ENCODE data around the gene FFAR3.
A peak's percentile ranks its signal among the peaks of the same experiment; 100 is the strongest.
"Not testable (repeated sequence)": the region's sequence is repeated elsewhere in the genome, so short reads cannot be mapped to it uniquely, and the experiment has no call there.

The FFAR3 gene

DNA sequence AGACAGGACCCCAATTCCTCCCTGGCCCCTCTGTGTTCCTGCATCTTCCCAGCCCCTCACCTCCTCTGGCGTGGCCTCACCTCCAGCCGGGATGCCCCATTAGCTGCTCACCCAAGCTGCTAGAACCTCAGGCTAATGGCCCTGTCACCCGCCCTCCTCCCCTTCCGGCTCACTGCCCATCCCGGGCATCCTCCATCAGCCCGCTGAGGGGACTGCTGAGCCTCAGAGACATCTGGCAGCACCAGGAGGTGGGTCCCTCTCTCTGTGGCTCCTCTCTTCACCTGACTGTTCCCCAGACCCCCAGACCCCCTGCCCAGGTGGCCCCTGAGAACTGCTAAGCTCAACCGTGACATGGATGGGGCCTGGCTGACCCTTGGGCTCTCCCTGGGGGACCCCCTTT is 7.7 kb upstream of the FFAR3 start:
- no peak for DNase-seq (ENCODE audit: low spot score)

DNA sequence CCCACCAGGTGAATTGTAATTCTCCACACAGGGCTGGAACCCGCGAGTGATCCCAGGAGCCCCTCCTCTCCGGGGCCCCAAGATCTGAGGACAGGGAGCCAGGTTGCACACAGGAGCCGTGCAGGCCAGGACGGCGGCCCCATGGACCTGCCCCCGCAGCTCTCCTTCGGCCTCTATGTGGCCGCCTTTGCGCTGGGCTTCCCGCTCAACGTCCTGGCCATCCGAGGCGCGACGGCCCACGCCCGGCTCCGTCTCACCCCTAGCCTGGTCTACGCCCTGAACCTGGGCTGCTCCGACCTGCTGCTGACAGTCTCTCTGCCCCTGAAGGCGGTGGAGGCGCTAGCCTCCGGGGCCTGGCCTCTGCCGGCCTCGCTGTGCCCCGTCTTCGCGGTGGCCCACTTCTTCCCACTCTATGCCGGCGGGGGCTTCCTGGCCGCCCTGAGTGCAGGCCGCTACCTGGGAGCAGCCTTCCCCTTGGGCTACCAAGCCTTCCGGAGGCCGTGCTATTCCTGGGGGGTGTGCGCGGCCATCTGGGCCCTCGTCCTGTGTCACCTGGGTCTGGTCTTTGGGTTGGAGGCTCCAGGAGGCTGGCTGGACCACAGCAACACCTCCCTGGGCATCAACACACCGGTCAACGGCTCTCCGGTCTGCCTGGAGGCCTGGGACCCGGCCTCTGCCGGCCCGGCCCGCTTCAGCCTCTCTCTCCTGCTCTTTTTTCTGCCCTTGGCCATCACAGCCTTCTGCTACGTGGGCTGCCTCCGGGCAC is 6.7 kb upstream of the FFAR3 start:
- no peak for DNase-seq (ENCODE audit: low spot score)

DNA sequence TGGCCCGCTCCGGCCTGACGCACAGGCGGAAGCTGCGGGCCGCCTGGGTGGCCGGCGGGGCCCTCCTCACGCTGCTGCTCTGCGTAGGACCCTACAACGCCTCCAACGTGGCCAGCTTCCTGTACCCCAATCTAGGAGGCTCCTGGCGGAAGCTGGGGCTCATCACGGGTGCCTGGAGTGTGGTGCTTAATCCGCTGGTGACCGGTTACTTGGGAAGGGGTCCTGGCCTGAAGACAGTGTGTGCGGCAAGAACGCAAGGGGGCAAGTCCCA is 6.1 kb upstream of the FFAR3 start:
- DNase-seq (ENCODE audit: low spot score): no peak

DNA sequence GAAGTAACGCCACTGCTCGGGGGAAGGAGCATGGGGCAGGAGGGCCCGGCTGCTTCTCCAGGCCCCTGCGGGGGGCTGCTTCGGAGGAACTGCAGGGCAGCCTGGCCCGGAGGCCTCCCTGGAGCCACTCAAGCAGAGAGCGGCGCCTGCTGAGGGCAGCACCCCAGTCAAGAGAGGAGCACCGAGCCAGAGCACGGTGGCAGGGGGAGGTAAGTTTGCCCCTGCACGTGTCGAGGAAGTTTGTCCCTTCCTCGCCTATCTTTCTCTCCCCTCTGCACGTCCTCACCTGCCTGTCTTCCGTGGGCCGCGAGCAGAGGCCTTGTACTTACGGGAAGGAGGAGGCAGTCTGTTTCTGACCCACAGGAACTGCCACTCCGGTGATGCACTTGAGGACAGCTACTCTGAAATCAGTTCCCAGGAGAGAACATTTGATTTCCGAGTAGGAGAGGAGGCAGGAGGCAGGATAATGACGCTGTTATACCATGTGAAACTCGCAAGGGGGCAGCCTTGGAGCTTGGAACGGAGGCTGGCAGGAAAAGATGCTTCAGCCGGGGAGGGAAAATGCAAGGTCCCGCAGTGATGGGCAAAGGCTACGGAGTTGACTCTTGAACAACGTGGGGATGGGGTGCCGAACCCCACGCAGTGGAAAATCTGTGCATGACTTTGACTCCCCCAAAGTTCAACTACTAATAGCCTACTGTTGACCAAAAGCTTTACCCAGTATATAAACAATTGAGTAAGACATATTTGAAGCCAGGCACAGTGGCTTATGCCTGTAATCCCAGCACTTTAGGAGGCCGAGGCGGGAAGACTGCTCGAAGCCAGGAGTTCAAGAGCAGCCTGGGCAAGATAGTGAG is 5.6 kb upstream of the FFAR3 start:
- DNase-seq (ENCODE audit: low spot score): peak; percentile 61

DNA sequence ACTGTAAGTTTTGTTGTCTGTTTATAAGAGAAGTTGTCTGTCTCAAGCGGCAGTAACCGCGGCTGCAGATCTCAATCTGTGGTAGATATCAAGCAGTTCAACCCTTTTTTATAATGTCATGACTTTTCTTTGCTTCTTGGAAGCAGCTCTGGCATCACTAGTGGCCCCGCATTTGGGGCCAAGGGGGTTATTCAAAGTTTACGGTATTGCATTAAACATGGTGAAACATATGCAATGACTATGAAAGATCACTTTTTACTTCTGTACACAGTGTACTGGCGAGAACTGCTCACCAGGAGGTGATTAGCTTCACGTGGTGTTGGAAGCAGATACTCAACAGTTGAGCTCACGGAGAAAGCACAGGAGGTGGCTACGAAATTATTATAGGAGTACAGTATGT is 4.6 kb upstream of the FFAR3 start:
- no peak for DNase-seq (ENCODE audit: low spot score)

DNA sequence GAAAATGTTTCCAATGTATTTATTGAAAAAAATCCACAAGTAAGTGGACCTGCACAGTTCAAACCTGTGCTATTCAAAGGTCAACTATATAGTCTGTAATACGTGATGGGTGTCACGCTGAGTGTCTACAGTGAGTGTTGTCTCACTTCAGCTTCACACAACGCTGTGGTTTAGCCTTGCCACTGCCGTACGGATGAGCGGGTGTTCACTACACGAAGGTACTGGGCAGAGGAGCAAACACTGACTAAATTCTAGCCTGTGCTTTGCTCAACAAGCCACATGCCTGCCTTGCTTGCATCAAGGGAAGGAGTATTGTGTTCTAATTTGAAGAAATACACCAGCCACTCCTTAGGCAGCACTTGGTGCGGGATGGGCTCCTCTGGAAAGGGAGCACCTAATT is 3.4 kb upstream of the FFAR3 start:
- no peak for DNase-seq (ENCODE audit: low spot score)

DNA sequence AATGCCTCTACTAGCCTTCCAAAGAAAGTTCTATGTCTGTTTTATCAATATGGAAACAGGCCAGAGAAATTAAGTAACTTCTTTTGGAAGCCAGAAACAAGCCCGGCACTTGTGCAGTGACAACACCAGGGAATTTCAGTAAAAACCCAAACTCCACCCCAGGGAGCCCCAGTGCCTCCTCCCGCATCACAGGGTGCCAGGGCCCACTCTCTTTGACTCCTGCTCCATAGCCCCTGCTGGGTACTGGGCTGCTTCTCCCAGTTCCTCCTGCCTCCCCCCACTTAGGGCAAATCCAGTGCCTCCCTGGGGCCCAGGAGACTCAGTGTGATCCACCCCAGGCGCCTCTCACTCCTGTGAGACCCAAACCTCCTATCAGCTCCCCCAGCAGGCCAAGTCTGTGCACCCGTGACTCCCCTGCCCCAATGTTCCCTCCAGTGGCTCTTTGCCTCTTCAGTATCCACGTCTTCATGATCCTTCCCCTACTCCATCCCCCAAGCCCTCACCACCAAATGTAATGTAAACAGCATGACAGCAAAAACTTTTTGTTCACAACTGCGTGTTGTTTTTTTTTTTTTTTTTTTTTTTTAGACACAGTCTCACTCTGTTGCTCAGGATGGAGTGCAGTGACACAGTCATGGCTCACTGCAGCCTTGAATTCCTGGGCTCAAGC is 2.3 kb upstream of the FFAR3 start:
- no peak for DNase-seq (ENCODE audit: low spot score)

DNA sequence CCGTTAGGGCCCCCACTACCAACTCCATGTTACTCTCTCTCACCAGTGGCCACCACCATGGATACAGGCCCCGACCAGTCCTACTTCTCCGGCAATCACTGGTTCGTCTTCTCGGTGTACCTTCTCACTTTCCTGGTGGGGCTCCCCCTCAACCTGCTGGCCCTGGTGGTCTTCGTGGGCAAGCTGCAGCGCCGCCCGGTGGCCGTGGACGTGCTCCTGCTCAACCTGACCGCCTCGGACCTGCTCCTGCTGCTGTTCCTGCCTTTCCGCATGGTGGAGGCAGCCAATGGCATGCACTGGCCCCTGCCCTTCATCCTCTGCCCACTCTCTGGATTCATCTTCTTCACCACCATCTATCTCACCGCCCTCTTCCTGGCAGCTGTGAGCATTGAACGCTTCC is 574 bp downstream of the FFAR3 start:
- not testable (repeated sequence) for DNase-seq (ENCODE audit: low spot score)

DNA sequence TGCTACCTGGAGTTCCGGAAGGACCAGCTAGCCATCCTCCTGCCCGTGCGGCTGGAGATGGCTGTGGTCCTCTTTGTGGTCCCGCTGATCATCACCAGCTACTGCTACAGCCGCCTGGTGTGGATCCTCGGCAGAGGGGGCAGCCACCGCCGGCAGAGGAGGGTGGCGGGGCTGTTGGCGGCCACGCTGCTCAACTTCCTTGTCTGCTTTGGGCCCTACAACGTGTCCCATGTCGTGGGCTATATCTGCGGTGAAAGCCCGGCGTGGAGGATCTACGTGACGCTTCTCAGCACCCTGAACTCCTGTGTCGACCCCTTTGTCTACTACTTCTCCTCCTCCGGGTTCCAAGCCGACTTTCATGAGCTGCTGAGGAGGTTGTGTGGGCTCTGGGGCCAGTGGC is 1.1 kb downstream of the FFAR3 start:
- DNase-seq (ENCODE audit: low spot score): not testable (repeated sequence)

DNA sequence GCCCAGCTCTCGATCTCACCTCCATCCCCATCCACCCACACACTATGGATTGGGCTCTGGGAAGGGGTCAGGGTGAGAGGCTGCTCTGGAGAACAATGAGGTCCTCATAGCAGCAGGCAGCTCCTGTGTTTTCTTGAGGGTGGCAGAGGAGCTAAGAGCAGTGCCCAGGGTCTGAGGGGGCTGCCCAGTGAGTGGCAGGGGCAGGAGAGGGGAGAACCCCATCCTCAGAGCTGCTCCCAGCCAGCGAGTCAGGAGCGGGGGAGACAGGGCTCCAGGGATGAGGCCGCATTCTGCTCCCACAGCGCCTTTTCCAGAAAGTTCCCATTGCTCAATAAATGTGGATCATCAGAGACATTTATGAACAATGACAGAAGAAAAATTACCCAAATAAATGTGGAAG is 1.8 kb downstream of the FFAR3 start:
- not testable (repeated sequence) for DNase-seq (ENCODE audit: low spot score)

DNA sequence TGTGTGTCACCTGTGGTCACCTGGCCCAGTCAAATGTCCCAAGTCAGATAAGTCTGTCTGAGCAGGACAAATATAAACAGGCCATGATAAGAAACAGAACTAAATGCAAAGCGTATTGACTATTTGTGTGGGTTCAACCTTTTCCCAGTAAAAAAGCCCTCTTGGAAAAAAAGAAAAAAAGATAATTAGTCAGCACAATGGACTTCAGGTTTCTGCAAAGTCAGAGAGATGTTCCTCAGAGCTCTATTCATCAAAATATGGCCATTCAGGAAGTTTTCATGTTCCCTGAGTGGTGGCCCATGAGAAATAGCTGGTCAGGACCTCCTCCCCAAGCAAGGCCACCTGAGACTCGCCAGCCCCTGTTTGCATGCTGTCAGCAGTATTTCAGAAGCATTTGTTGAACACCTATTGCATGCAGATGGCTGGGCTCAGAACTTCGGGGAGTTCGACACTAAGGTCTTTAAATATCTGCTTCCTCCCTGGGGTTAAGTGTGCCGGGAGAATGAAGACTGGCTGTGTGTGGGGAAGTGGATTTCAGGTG is 2.7 kb downstream of the FFAR3 start:
- no peak for DNase-seq (ENCODE audit: low spot score)

DNA sequence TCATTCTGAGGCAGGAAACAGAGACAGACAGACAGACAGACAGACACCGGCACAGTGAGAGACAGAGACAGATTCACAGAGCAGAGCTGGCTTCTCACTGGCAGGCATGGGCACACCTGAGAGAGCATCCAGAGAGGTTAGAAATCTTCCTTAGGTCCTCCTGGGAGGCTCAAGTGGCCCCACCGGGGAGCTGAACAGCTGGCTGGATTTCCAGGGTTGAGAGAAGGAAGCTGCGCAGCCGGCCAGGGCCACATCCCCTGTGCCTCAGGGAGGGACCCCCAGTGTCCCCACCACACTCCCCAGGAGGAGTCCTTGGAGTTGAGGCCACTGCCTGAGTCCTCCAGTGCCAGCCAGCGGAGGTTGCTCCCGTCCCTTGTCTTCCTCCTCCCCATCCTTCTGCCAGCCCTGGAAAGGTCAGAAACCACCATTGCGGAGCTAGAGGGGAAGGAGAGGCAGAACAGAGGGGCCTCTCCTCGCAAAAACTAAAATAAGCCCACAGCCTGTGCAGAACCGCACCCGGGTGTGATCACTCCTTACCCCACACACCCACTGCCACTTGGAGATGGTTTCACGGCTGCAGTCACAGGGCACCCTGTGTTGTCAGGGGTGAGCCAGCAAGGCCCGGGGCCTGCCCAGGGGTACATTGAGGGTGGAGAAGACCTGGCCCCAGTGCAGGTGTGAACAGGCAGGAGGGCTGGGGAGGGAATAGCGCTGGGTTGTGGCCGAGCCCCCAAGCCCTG is 4.2 kb downstream of the FFAR3 start:
- no peak for DNase-seq (ENCODE audit: low spot score)

DNA sequence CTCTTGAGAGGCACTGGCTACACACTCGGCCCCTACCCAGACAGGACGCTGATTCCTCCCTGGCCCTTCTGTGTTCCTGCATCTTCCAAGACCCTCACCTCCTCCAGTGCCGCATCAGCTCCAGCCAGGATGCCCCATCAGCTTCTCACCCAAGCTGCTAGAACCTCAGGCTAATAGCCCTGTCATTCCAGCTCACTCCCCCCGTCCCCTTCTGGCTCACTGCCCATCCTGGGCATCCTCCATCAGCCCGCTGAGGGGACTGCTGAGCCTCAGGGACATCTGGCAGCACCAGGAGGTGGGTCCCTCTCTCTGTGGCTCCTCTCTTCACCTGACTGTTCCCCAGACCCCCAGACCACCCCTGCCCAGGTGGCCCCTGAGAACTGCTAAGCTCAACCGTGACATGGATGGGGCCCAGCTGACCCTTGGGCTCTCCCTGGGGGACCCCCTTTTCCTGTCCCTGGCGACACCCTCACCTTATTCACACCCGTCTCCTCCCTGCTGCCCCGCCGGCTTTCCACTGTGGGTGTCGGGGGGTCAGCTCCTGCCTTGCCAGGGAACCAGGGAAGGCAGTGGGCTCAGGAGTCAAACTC is 4.8 kb downstream of the FFAR3 start:
- DNase-seq (ENCODE audit: low spot score): no peak

DNA sequence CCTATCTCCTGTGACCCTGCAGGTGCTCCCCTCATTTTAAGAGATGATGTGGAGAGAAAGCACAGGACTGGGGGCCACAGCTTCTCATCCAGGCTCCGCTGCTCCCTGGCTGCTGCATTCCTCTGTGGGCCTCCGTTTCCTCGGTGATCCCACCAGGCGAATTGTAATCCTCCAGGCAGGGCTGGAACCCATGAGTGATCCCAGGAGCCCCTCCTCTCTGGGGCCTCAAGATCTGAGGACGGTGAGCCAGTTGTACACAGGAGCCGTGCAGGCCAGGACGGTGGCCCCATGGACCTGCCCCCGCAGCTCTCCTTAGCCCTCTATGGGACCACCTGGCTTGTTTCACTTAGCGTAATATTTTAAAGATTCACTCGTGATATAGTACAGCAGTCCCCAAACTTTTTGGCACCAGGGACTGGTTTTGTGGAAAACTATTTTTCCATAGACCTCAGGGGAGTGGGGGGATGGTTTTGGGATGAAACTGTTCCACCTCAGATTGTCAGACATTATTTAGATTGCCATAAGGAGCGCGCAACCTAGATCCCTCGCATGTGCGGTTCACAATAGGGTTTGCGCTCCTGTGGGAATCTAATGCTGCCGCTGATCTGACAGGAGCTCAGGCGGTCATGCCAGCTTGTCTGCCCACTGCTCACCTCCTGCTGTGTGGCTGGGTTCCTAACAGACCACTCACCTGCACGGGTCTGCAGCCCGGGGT is 5.6 kb downstream of the FFAR3 start:
- no peak for DNase-seq (ENCODE audit: low spot score)

DNA sequence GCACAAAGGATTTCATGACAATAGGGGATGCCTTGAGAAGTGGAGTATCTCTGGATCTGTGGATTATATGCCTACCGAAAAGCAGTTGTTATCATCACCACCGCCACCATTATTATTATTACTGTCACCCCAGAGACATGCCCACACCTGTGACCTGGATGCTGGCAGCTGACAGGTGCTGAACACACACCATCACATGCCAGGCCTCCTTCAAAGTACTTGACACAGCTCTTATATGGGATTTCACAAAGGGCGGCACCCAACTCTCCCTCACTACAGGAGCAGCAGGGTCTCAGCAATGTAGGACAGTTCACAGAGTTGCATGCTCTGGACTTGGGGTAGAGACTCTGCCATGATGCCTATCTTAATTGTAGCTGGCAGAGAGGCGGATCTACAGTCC is 7.0 kb downstream of the FFAR3 start:
- no peak for DNase-seq (ENCODE audit: low spot score)

DNA sequence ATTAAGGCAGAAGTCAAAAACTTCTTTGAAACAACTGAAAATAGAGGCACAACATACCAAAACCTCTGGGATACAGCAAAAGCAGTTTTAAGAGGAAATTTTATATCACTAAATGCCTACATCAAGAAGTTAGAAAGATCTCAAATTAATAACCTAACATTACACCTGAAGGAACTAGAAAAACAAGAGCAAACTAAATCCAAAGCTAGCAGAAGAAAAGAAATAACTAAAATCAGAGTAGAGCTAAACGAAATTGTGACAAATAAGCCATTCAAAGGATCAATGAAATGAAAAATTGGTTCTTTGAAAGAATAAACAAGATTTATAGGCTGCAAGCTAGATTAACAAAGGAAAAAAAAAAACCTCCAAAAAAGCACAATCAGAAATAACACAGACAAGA is 10.1 kb downstream of the FFAR3 start:
- no peak for DNase-seq (ENCODE audit: low spot score)

DNA sequence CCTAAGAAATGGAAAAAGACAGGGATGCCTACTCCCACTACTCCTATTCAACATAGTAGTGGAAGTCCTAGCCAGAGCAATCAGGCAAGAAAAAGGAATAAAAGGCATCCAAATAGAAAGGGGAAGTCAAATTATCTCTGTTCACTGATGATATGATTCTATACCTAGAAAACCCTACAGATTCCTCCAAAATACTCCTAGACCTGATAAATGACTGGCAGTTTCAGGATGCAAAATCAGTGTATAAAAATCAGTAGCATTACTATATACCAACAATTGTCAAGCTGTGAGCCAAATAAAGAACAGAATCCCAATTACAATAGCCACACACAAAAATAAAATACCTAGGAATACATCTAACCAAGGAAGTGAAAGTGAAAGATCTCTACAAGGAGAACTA is 11.3 kb downstream of the FFAR3 start:
- DNase-seq (ENCODE audit: low spot score): no peak

DNA sequence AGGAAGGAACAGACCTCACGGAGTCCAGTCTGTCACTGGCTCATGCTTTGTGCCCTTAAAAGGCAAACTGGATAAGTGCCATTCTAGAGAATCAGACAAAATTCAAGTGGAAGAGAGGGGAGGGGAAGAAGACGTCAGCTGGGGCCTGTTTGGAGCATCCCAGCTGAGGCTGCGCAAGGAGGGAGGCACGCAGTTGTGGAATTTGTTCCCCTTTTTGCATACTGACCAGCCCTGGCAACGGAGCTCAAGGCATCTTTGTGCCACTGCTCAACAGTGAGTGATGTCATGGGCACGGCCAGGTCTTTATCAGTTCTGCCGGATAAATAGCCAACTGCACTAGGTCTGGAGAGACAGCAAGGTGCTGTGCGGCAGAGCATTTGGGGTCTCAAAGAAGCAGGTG is 12.5 kb downstream of the FFAR3 start, which contains the start of gene GPR42:
GPR42 (plus strand) TSS at position 347 of the 400 bp plus-strand sequence. CDS start 292 bp downstream, outside the sequence.
- DNase-seq (ENCODE audit: low spot score): no peak

DNA sequence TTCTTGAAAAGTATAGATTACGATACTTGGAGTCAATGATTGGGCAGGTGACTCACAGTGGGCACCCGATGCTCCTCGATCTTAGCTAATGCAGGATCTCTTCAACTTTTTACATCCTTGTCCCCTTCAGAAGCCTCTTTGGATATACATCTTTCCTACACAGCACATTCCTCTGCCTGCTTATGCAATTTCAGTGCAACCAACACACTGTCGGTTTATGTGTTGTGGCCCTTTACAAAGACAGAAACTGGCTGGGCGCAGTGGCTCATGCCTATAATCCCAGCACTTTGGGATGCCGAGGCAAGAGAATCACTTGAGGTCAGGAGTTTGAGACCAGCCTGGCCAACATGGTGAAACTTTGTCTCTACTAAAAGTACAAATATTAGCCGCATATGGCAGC is 15.2 kb downstream of the FFAR3 start:
- DNase-seq (ENCODE audit: low spot score): no peak

DNA sequence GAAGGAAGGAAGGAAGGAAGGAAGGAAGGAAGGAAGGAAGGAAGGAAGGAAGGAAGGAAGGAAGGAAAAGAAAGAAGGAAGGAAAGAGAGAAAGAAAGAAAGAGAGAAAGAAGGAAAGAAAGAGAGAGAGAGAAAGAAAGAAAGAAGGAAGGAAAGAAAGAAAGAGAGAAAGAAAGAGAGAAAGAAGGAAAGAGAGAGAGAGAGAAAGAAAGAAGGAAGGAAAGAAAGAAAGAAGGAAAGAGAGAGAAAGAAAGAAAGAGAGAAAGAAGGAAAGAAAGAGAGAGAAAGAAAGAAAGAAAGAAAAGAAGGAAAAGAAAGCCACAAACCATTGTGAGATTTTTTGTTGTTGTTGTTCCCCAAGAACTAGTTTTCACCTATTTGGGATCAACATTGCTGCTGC is 15.8 kb downstream of the FFAR3 start:
- not testable (repeated sequence) for DNase-seq (ENCODE audit: low spot score)

Data from cerebellar cortex (tissue), 1 donor.